DOHH2 (cell line): Measurements from ENCODE around the gene MET.
"Not testable (repeated sequence)": the region's sequence is repeated elsewhere in the genome, so short reads cannot be mapped to it uniquely, and the experiment has no call there.

Experiments used
- H3F3A ChIP-seq: fragments of 200-600 bp; sonication (generic), shearing (Covaris generic); 2 replicates; pipeline ENCODE4 v1.6.0; 2016; ENCODE audit warnings: antibody characterized with exemption, mild to moderate bottlenecking; ENCODE audit not compliant: control insufficient read depth, insufficient read depth
- H3K27ac ChIP-seq: fragments of 200-600 bp; sonication (generic); 2 replicates; pipeline ENCODE4 v1.5.1; 2014; ENCODE audit warnings: low read depth, mild to moderate bottlenecking, low read length, moderate library complexity
- H3K27me3 ChIP-seq: fragments of 200-600 bp; sonication (generic); 2 replicates; pipeline ENCODE4 v1.6.1; 2014; ENCODE audit warnings: mild to moderate bottlenecking, low read length, mixed read lengths; ENCODE audit not compliant: control insufficient read depth
- H3K36me3 ChIP-seq: fragments of 200-600 bp; sonication (generic); 2 replicates; pipeline ENCODE4 v1.6.1; 2014; ENCODE audit warnings: mild to moderate bottlenecking, low read length, moderate library complexity, mixed read lengths; ENCODE audit not compliant: control insufficient read depth
- H3K4me1 ChIP-seq: fragments of 200-600 bp; sonication (generic); 2 replicates; pipeline ENCODE4 v1.6.1; 2014; ENCODE audit warnings: mild to moderate bottlenecking, low read length, mixed read lengths; ENCODE audit not compliant: control insufficient read depth
- H3K4me2 ChIP-seq: fragments of 200-600 bp; sonication (generic); 2 replicates; pipeline ENCODE4 v1.6.0; 2014; ENCODE audit warnings: mild to moderate bottlenecking, low read length, moderate library complexity
- H3K4me3 ChIP-seq: fragments of 200-600 bp; sonication (generic); 2 replicates; pipeline ENCODE4 v1.5.1; 2014; ENCODE audit warnings: mild to moderate bottlenecking, low read length, mixed read lengths
- H3K79me2 ChIP-seq: fragments of 200-600 bp; sonication (generic); 2 replicates; pipeline ENCODE4 v1.6.1; 2014; ENCODE audit warnings: mild to moderate bottlenecking, low read length, mixed read lengths; ENCODE audit not compliant: control insufficient read depth
- H3K9me2 ChIP-seq: fragments of 200-600 bp; sonication (generic); replicated peaks from 2 replicates; pipeline ENCODE4 v1.6.1; 2014; ENCODE audit warnings: mild to moderate bottlenecking, low read length, mixed read lengths; ENCODE audit not compliant: control insufficient read depth
- H3K9me3 ChIP-seq: fragments of 200-600 bp; sonication (generic); 2 replicates; pipeline ENCODE4 v1.6.1; 2014; ENCODE audit warnings: antibody characterized with exemption, low read length, mixed read lengths; ENCODE audit not compliant: control insufficient read depth, insufficient read depth
- H4K20me1 ChIP-seq: fragments of 200-600 bp; sonication (generic); 2 replicates; pipeline ENCODE4 v1.6.0; 2014; ENCODE audit warnings: low read depth, mild to moderate bottlenecking, antibody characterized with exemption, low read length, moderate library complexity; ENCODE audit not compliant: control insufficient read depth, insufficient read depth
- CTCF ChIP-seq: fragments of 200-600 bp; sonication (generic); IDR thresholded peaks from one replicate; pipeline ENCODE4 v1.5.1; 2014; ENCODE audit warnings: antibody characterized with exemption, mild to moderate bottlenecking, low read depth, low read length; ENCODE audit not compliant: poor library complexity, severe bottlenecking
- EZH2phosphoT487 ChIP-seq: fragments of 200-600 bp; sonication (generic); IDR thresholded peaks from 2 replicates; pipeline ENCODE4 v1.6.1; 2017; ENCODE audit warnings: borderline replicate concordance, mild to moderate bottlenecking, antibody characterized with exemption, low read length, moderate library complexity, mixed read lengths

MET gene

GRCh38 chr7:116810267-116811116 lies 138.5 kb downstream of the MET start:
- Histone ChIP-seq H3K36me3 (no peaks in the 10 kb centered on the region), H3F3A (no peaks in the 10 kb centered on the region), H3K4me3 (no peak overlapping the region), H3K27ac (no peak overlapping the region), H3K9me2 (no peaks in the 10 kb centered on the region), H3K27me3 (peaks cover 20% of the 10 kb centered on the region), H3K4me1 (no peaks in the 10 kb centered on the region), H3K79me2 (no peaks in the 10 kb centered on the region), H4K20me1 (no peaks in the 10 kb centered on the region), H3K9me3 (no peaks in the 10 kb centered on the region), H3K4me2 (no peak overlapping the region)
- TF ChIP-seq EZH2phosphoT487 = no peak
- TF ChIP-seq CTCF = no peak

GRCh38 chr7:116811768-116812167 lies 139.8 kb downstream of the MET start:
- no peaks in the 10 kb centered on the region for H3F3A ChIP-seq
- H3K27me3 ChIP-seq = peaks cover 7% of the 10 kb centered on the region
- TF ChIP-seq CTCF (no peak), EZH2phosphoT487 (no peak)
- H3K4me3 ChIP-seq = no peak overlapping the region
- no peaks in the 10 kb centered on the region for H3K9me2 ChIP-seq
- no peaks in the 10 kb centered on the region for H3K36me3 ChIP-seq
- H3K9me3 ChIP-seq = no peaks in the 10 kb centered on the region
- no peaks in the 10 kb centered on the region for H4K20me1 ChIP-seq
- no peak overlapping the region for H3K4me2 ChIP-seq
- no peak overlapping the region for H3K27ac ChIP-seq
- no peaks in the 10 kb centered on the region for H3K4me1 ChIP-seq
- no peaks in the 10 kb centered on the region for H3K79me2 ChIP-seq

- Histone ChIP-seq H3K27me3 (peaks cover 14% of the 10 kb centered on the region), H3F3A (no peaks in the 10 kb centered on the region), H3K4me3 (no peak overlapping the region), H3K4me1 (no peaks in the 10 kb centered on the region), H3K4me2 (no peak overlapping the region), H4K20me1 (no peaks in the 10 kb centered on the region), H3K36me3 (no peaks in the 10 kb centered on the region), H3K27ac (no peak overlapping the region), H3K9me3 (no peaks in the 10 kb centered on the region), H3K9me2 (no peaks in the 10 kb centered on the region), H3K79me2 (no peaks in the 10 kb centered on the region)
- TF ChIP-seq EZH2phosphoT487 (no peak), CTCF (no peak)
Observed at GRCh38 chr7:116812860-116813259, 140.9 kb downstream of the MET start.

GRCh38 chr7:116813371-116813770 lies 141.4 kb downstream of the MET start:
- H3K4me2 ChIP-seq, H3K4me3 ChIP-seq: not testable (repeated sequence)
- peaks cover 14% of the 10 kb centered on the region for H3K27me3 ChIP-seq

More at GRCh38 chr7:116813371-116813770, 141.4 kb downstream of the MET start:
- H4K20me1 ChIP-seq, H3K79me2 ChIP-seq, H3K36me3 ChIP-seq, H3K4me1 ChIP-seq, H3K9me2 ChIP-seq, H3K9me3 ChIP-seq, H3K27ac ChIP-seq, H3F3A ChIP-seq: not testable (repeated sequence)
